ENCODE measurements around the gene DDX18.
A peak's percentile ranks its signal among the peaks of the same experiment; 100 is the strongest.
"Not testable (repeated sequence)": the region's sequence is repeated elsewhere in the genome, so short reads cannot be mapped to it uniquely, and the experiment has no call there.

DDX18 gene

DNA sequence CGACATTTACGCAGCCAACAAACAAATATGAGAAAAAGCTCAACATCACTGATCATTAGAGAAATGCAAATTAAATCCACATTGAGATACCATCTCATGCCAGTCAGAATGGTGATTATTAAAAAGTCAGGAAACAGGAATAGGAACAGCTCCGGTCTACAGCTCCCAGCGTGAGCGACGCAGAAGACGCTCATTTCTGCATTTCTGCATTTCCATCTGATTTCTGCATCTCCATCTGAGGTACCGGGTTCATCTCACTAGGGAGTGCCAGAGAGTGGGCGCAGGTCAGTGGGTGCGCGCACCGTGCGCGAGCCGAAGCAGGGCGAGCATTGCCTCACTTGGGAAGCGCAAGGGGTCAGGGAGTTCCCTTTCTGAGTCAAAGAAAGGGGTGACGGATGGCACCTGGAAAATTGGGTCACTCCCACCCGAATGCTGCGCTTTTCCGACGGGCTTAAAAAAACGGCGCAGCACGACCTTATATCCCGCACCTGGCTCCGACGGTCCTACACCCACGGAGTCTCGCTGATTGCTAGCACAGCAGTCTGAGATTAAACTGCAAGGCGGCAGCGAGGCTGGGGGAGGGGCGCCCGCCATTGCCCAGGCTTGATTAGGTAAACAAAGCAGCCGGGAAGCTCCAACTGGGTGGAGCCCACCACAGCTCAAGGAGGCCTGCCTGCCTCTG, 10.7 kb upstream of the DDX18 start:
- Histone ChIP-seq H3K4me3 (ENCODE audit: low read length) (peak overlapping the region; percentile 55), H3K9ac (ENCODE audit: low read length) (peak overlapping the region; percentile 38)
- not testable (repeated sequence) for H3K4me1 ChIP-seq (ENCODE audit: control insufficient read depth, low read depth, low read length); H3K9me3 ChIP-seq (ENCODE audit: control insufficient read depth, low read depth, low read length); H3K27me3 ChIP-seq (ENCODE audit: control insufficient read depth, insufficient read depth, low read length); H3K36me3 ChIP-seq (ENCODE audit: control insufficient read depth, low read depth, low read length); H3K27ac ChIP-seq (ENCODE audit: low read length)

DNA sequence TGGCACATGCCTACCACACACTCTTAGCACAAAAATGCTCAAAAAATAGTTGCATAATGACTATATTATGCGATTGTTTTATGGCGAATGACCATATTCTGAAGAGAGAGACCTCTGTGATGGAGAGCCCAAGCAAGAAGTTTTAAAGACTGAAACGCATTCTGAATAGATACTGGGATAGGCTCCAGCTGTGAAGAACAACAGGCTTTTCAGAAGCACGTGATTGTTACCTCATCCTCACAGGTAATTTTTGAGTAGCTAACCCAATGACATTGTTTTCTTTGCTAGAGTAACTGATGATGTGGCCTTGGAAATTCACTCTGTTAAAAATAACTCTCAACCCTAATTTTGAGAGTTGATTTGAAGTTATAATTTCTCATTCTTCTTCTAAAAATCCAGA, 2.0 kb upstream of the DDX18 start:
- Histone ChIP-seq H3K9ac (ENCODE audit: low read length) (no peak overlapping the region), H3K9me3 (ENCODE audit: control insufficient read depth, low read depth, low read length) (no peaks in the 10 kb centered on the region), H3K36me3 (ENCODE audit: control insufficient read depth, low read depth, low read length) (peaks cover 6% of the 10 kb centered on the region), H3K4me3 (ENCODE audit: low read length) (no peak overlapping the region), H3K27me3 (ENCODE audit: control insufficient read depth, insufficient read depth, low read length) (no peaks in the 10 kb centered on the region), H3K27ac (ENCODE audit: low read length) (no peak overlapping the region), H3K4me1 (ENCODE audit: control insufficient read depth, low read depth, low read length) (peaks cover 17% of the 10 kb centered on the region)

DNA sequence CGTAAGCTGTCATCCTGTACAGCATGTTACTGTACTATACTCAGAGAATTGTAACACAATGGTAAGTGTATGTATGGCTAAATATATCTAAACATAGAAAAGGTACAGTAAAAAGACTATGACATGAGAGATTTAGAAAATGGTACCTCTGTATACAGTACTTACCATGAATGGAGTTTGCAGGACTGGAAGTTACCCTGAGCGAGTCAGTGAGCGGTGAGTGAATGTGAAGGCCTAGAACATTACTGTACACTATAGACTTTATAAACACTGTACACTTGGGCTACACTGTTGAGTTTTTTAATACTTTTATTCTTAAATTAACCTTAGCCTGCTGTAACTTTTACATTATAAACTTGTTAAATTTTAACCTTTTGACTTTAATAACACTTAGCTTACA, 1.5 kb downstream of the DDX18 start:
- H3K4me1 ChIP-seq (ENCODE audit: control insufficient read depth, low read depth, low read length) = peaks cover 17% of the 10 kb centered on the region
- H3K9me3 ChIP-seq (ENCODE audit: control insufficient read depth, low read depth, low read length) = no peaks in the 10 kb centered on the region
- H3K9ac ChIP-seq (ENCODE audit: low read length) = no peak overlapping the region
- peaks cover 42% of the 10 kb centered on the region for H3K36me3 ChIP-seq (ENCODE audit: control insufficient read depth, low read depth, low read length)
- no peaks in the 10 kb centered on the region for H3K27me3 ChIP-seq (ENCODE audit: control insufficient read depth, insufficient read depth, low read length)
- peak overlapping the region; percentile 94 for H3K4me3 ChIP-seq (ENCODE audit: low read length)
- H3K27ac ChIP-seq (ENCODE audit: low read length) = no peak overlapping the region

DNA sequence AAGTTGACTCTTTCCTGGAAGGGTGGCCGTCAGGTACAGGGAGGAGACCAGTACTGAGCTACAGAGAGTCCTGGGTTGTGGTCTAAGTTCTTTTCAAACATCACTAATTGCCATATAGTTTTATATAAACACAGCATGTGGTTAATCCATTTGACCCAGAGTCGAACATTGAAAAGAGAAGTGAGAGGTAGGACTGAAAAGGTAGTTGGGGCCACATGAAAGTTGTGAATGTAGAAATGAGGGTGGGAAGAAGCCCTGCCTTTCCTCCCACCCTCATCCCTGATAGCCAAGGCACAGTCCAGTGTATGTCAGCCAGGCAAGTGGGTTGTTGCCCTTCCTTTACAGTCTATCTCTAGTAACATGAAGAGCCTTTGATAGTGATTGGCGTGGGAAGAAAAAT, 4.4 kb downstream of the DDX18 start:
- Histone ChIP-seq H3K9me3 (ENCODE audit: control insufficient read depth, low read depth, low read length) (no peaks in the 10 kb centered on the region), H3K4me3 (ENCODE audit: low read length) (no peak overlapping the region), H3K9ac (ENCODE audit: low read length) (no peak overlapping the region), H3K27me3 (ENCODE audit: control insufficient read depth, insufficient read depth, low read length) (no peaks in the 10 kb centered on the region), H3K36me3 (ENCODE audit: control insufficient read depth, low read depth, low read length) (peaks cover 71% of the 10 kb centered on the region), H3K27ac (ENCODE audit: low read length) (no peak overlapping the region), H3K4me1 (ENCODE audit: control insufficient read depth, low read depth, low read length) (peaks cover 6% of the 10 kb centered on the region)

DNA sequence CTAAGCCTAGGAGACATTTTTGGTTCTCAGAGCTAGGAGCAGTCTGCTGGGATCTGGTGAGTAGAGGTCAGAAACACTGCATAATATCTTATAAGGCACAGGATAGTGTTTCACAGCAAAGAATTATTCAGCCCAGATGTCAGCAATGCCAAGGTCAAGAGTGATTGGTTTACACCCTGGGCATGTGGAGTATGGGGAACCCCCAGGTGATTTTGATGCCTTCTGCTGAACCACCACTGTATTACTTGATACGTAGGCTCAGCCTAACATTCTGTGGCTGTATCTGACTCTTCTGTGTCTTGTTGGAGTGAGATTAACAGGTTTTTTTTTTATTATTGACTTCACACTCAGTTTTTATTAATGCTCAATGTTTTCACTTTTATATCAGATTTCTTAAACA, 6.0 kb downstream of the DDX18 start:
- no peaks in the 10 kb centered on the region for H3K27me3 ChIP-seq (ENCODE audit: control insufficient read depth, insufficient read depth, low read length)
- H3K9ac ChIP-seq (ENCODE audit: low read length) = no peak overlapping the region
- no peak overlapping the region for H3K4me3 ChIP-seq (ENCODE audit: low read length)
- peaks cover 87% of the 10 kb centered on the region for H3K36me3 ChIP-seq (ENCODE audit: control insufficient read depth, low read depth, low read length)
- H3K4me1 ChIP-seq (ENCODE audit: control insufficient read depth, low read depth, low read length) = peaks cover 4% of the 10 kb centered on the region
- no peak overlapping the region for H3K27ac ChIP-seq (ENCODE audit: low read length)
- H3K9me3 ChIP-seq (ENCODE audit: control insufficient read depth, low read depth, low read length) = no peaks in the 10 kb centered on the region

DNA sequence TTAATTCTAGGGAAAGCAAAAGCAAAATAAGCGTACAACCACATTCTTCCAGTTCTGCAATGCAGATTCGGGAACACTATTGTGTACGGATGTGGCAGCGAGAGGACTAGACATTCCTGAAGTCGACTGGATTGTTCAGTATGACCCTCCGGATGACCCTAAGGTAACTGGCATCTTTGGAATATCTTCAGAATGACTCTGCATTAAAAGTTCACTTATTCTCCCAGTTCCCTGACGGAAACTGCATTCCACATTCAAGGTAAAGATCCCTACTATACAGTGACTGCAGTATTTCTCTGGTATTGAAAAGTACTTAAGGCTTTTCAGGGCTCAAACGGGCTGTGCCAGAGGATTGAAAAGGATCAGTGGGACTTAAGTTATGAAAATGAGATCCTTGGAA, 10.9 kb downstream of the DDX18 start:
- Histone ChIP-seq H3K36me3 (ENCODE audit: control insufficient read depth, low read depth, low read length) (peaks cover 100% of the 10 kb centered on the region), H3K9ac (ENCODE audit: low read length) (no peak overlapping the region), H3K4me1 (ENCODE audit: control insufficient read depth, low read depth, low read length) (no peaks in the 10 kb centered on the region), H3K4me3 (ENCODE audit: low read length) (no peak overlapping the region), H3K9me3 (ENCODE audit: control insufficient read depth, low read depth, low read length) (no peaks in the 10 kb centered on the region), H3K27me3 (ENCODE audit: control insufficient read depth, insufficient read depth, low read length) (no peaks in the 10 kb centered on the region), H3K27ac (ENCODE audit: low read length) (no peak overlapping the region)

DNA sequence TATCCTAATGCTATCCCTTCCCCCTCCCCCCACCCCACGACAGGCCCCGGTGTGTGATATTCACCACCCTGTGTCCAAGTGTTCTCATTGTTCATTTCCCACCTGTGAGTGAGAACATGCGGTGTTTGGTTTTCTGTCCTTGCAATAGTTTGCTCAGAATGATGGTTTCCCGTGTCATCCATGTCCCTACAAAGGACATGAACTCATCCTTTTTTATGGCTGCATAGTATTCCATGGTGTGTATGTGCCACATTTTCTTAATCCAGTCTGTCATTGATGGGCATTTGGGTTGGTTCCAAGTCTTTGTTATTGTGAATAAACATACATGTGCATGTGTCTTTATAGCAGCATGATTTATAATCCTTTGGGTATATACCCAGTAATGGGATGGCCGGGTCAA, 13.0 kb downstream of the DDX18 start:
- peaks cover 96% of the 10 kb centered on the region for H3K36me3 ChIP-seq (ENCODE audit: control insufficient read depth, low read depth, low read length)
- H3K27me3 ChIP-seq (ENCODE audit: control insufficient read depth, insufficient read depth, low read length); H3K4me3 ChIP-seq (ENCODE audit: low read length); H3K4me1 ChIP-seq (ENCODE audit: control insufficient read depth, low read depth, low read length); H3K27ac ChIP-seq (ENCODE audit: low read length); H3K9me3 ChIP-seq (ENCODE audit: control insufficient read depth, low read depth, low read length); H3K9ac ChIP-seq (ENCODE audit: low read length): not testable (repeated sequence)

DNA sequence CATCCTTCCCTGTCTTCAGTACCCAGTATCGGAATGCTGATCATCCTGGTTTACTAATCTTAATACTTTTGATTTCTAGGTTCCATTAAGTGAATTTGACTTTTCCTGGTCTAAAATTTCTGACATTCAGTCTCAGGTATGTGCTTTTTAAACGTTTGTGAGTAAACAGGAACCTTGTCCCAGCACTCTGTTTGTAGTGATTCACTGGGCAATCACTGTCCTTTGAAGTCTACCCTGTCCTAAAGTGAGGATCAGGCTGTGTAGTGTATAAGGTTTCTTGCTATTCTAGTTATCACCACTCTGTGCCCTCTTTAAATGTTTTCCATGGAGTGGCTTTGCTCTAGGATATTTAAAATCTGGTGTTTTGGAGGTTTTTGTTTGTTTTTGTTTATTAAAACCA, 14.4 kb downstream of the DDX18 start:
- Histone ChIP-seq H3K9me3 (ENCODE audit: control insufficient read depth, low read depth, low read length) (no peaks in the 10 kb centered on the region), H3K4me3 (ENCODE audit: low read length) (no peak overlapping the region), H3K36me3 (ENCODE audit: control insufficient read depth, low read depth, low read length) (peaks cover 91% of the 10 kb centered on the region), H3K27me3 (ENCODE audit: control insufficient read depth, insufficient read depth, low read length) (no peaks in the 10 kb centered on the region), H3K9ac (ENCODE audit: low read length) (no peak overlapping the region), H3K27ac (ENCODE audit: low read length) (no peak overlapping the region), H3K4me1 (ENCODE audit: control insufficient read depth, low read depth, low read length) (no peaks in the 10 kb centered on the region)

DNA sequence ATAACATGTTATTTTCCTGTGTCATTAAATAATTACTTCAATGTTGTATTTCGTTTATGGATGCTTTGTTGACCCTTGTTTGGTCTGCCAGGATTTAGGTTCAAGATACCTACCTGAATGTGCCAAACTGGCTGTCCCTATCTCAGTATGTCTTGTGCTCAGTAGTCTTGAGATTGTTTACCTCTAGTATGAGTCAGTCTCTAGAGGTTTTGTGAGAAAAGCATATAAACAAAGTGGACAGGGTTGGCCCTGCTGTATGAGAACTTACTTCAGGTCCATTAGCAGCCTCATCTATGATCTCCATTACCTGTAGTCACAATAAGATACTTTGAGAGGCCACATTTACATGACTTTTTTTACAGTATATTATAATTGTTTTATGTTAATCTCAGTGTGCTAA, 17.8 kb downstream of the DDX18 start:
- no peaks in the 10 kb centered on the region for H3K9me3 ChIP-seq (ENCODE audit: control insufficient read depth, low read depth, low read length)
- no peak overlapping the region for H3K9ac ChIP-seq (ENCODE audit: low read length)
- H3K27me3 ChIP-seq (ENCODE audit: control insufficient read depth, insufficient read depth, low read length) = peaks cover 3% of the 10 kb centered on the region
- H3K4me1 ChIP-seq (ENCODE audit: control insufficient read depth, low read depth, low read length) = no peaks in the 10 kb centered on the region
- peaks cover 56% of the 10 kb centered on the region for H3K36me3 ChIP-seq (ENCODE audit: control insufficient read depth, low read depth, low read length)
- no peak overlapping the region for H3K4me3 ChIP-seq (ENCODE audit: low read length)
- no peak overlapping the region for H3K27ac ChIP-seq (ENCODE audit: low read length)

DNA sequence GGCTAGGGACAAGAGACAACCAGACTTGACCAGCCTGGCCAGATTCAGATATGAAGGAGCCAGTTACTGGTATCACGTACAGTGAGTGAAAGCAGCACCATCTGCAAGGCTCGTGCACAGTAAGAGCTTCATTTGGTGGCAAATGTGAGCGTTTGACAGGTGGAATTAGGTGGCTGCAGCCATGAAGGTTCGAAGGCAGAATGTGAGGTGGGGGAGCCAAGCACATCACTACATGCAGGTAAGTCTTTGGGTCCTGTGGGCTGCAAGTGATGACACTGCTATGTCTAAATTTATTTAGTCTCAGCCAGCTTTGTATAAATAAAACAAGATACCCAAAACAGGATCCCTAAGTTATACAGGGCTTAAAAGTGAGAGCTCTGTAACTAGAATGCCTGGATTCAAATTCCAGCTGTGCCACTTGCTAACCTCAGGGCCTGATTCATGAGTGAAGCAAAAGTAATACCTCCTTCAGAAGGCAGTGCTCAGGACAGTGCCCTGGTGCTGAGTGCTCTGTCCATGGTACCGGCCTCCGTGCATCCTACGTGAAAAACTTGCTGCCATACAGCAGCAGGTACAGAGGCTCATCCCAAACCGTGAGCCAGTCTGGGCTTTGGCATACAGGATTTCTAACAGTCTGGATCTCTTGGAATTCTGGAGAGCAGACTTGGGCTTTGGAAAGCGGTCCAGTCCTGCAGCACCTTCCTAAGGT, 18.6 kb downstream of the DDX18 start:
- H3K27ac ChIP-seq (ENCODE audit: low read length) = no peak overlapping the region
- peaks cover 3% of the 10 kb centered on the region for H3K27me3 ChIP-seq (ENCODE audit: control insufficient read depth, insufficient read depth, low read length)
- no peaks in the 10 kb centered on the region for H3K9me3 ChIP-seq (ENCODE audit: control insufficient read depth, low read depth, low read length)
- peaks cover 49% of the 10 kb centered on the region for H3K36me3 ChIP-seq (ENCODE audit: control insufficient read depth, low read depth, low read length)
- H3K9ac ChIP-seq (ENCODE audit: low read length) = no peak overlapping the region
- H3K4me3 ChIP-seq (ENCODE audit: low read length) = no peak overlapping the region
- no peaks in the 10 kb centered on the region for H3K4me1 ChIP-seq (ENCODE audit: control insufficient read depth, low read depth, low read length)

DNA sequence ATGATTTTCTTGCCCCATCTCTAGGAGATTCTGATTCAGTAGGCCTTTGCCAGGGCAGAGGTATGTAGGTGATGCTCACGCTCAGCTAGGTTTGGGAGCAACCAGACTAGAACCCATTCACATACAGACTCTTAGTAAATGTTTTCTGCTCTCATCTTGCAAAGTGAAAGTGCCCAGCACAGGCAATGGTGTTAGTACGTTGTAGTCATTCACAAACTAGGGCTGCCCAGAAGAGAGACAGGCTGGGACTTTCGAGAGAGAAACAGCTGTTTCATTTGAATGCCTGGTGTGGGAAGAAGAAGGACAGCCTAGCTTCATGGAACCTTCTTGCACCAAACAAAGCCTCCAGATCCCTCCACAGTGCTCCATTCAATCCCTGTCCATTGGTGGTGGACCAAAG, 19.4 kb downstream of the DDX18 start:
- Histone ChIP-seq H3K4me1 (ENCODE audit: control insufficient read depth, low read depth, low read length) (no peaks in the 10 kb centered on the region), H3K27me3 (ENCODE audit: control insufficient read depth, insufficient read depth, low read length) (peaks cover 3% of the 10 kb centered on the region), H3K36me3 (ENCODE audit: control insufficient read depth, low read depth, low read length) (peaks cover 40% of the 10 kb centered on the region), H3K4me3 (ENCODE audit: low read length) (no peak overlapping the region), H3K9ac (ENCODE audit: low read length) (no peak overlapping the region), H3K9me3 (ENCODE audit: control insufficient read depth, low read depth, low read length) (no peaks in the 10 kb centered on the region), H3K27ac (ENCODE audit: low read length) (no peak overlapping the region)

DNA sequence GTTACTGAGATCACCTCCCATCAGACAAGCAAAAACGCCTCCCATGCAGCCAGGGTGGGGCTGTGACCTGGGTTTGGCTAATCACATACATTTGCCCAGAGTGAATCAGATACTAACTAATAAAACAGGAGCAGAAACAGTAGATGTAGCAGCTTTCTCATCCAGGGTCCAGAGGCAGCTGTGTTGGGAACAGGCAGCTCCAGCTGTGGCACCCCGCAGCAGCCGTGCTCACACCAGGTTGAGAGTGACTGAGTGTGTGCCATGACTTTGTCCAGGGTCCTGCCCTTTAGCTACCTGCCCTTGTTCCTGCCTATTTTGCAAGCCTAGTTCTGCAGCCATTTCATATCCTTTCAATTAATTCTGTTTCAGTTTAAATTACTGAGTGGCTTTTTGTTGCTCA, 20.5 kb downstream of the DDX18 start:
- peaks cover 30% of the 10 kb centered on the region for H3K36me3 ChIP-seq (ENCODE audit: control insufficient read depth, low read depth, low read length)

More for the DNA sequence above, 20.5 kb downstream of the DDX18 start:
- Histone ChIP-seq H3K9ac (ENCODE audit: low read length) (no peak overlapping the region), H3K27ac (ENCODE audit: low read length) (no peak overlapping the region), H3K9me3 (ENCODE audit: control insufficient read depth, low read depth, low read length) (no peaks in the 10 kb centered on the region), H3K4me3 (ENCODE audit: low read length) (no peak overlapping the region), H3K4me1 (ENCODE audit: control insufficient read depth, low read depth, low read length) (no peaks in the 10 kb centered on the region), H3K27me3 (ENCODE audit: control insufficient read depth, insufficient read depth, low read length) (peaks cover 3% of the 10 kb centered on the region)

All from iPS-18a (cell line).